GM12878 (cell line): Measurements from ENCODE around the gene KRT6C. TPM values are rescaled to one million over a fixed set of nuclear protein-coding genes. Genes with fewer than 3 reads are reported as not detected.

ENCODE experiments used
- ATAC-seq: fragments of 200-7000 bp; cut with Tn5 transposase; 3 replicates; pipeline ENCODE4 v1.9.1; 2020; ENCODE audit warnings: mild to moderate bottlenecking, moderate library complexity
- BruUV-seq: library from RNA; stranded (reverse); fragments of 400-500 nt; replicated peaks from 2 replicates; lab custom pipeline; 2021; lab: Mats Ljungman, UMichigan
- CTCF ChIA-PET: fragments of 300-600 bp; sonication (Branson Sonifier 250); formaldehyde crosslinking; extraction: SDS; loops from one replicate; lab custom pipeline; 2021; ENCODE audit warnings: inconsistent platforms; lab: Yijun Ruan, JAX
- POLR2A ChIA-PET: fragments of 350-600 bp; formaldehyde crosslinking; extraction: SDS; loops from one replicate; lab custom pipeline; 2021; ENCODE audit warnings: inconsistent platforms; lab: Charles Lee
- RAD21 ChIA-PET: fragments of 300-600 bp; sonication (Branson Sonifier 250); formaldehyde crosslinking; loops from one replicate; lab custom pipeline; 2023; ENCODE audit warnings: antibody characterized with exemption; ENCODE audit not compliant: unreplicated experiment; lab: Charles Lee
- SMC1A ChIA-PET: fragments of 300-600 bp; sonication (Branson Sonifier 250); formaldehyde crosslinking; loops from one replicate; lab custom pipeline; 2023; ENCODE audit not compliant: unreplicated experiment, uncharacterized antibody; lab: Charles Lee
- DNase-seq: peaks from one replicate; pipeline ENCODE4 v3.0.0-alpha.2; 2011; ENCODE audit warnings: low read depth, low spot score
- FAIRE-seq: peaks from 3 replicates; lab custom pipeline; 2011; peaks lifted over from hg19 to GRCh38; lab: Jason Lieb, UNC
- H2AFZ ChIP-seq: 2 replicates; pipeline ENCODE4 v1.6.0; 2011; ENCODE audit warnings: low read depth, low read length, control low read depth; ENCODE audit not compliant: control insufficient read depth
- H3K27ac ChIP-seq: 2 replicates; pipeline ENCODE4 v1.5.1; 2011; ENCODE audit warnings: control low read depth; ENCODE audit not compliant: control insufficient read depth, insufficient read depth
- H3K27me3 ChIP-seq, 2 experiments: replicated peaks in 1 of 2; 2 replicates each; pipeline versions ENCODE4 v1.6.0 to v1.6.1; 2011; ENCODE audit warnings: low read length in 1 of 2; ENCODE audit not compliant: control insufficient read depth in 2 of 2, insufficient read depth in 2 of 2
- H3K36me3 ChIP-seq, 2 experiments: 2 replicates each; pipeline ENCODE4 v1.5.1; 2011; ENCODE audit warnings: low read length in 1 of 2; ENCODE audit not compliant: control insufficient read depth in 2 of 2, insufficient read depth in 2 of 2
- H3K4me1 ChIP-seq: 2 replicates; pipeline ENCODE4 v1.6.1; 2011; ENCODE audit warnings: mild to moderate bottlenecking, low read length, moderate library complexity, mixed read lengths; ENCODE audit not compliant: control insufficient read depth, insufficient read depth
- H3K4me2 ChIP-seq: 2 replicates; pipeline ENCODE4 v1.6.0; 2011; ENCODE audit warnings: control low read depth; ENCODE audit not compliant: control insufficient read depth, insufficient read depth
- H3K4me3 ChIP-seq: fragments of 200-600 bp; sonication (generic); 2 replicates; pipeline ENCODE4 v1.5.1; 2016
- H3K79me2 ChIP-seq: 2 replicates; pipeline ENCODE4 v1.6.0; 2011; ENCODE audit warnings: low read length; ENCODE audit not compliant: control insufficient read depth, insufficient read depth
- H3K9ac ChIP-seq: 2 replicates; pipeline ENCODE4 v1.8.0; 2011; ENCODE audit warnings: low read length, control low read depth, mixed read lengths; ENCODE audit not compliant: control insufficient read depth, insufficient read depth
- H3K9me3 ChIP-seq: replicated peaks from 3 replicates; pipeline ENCODE4 v1.5.1; 2011; ENCODE audit warnings: mild to moderate bottlenecking, low read length; ENCODE audit not compliant: control insufficient read depth, insufficient read depth
- H4K20me1 ChIP-seq: 2 replicates; pipeline ENCODE4 v1.6.0; 2011; ENCODE audit not compliant: control insufficient read depth, insufficient read depth
- CBX3 ChIP-seq: fragments of 200-600 bp; sonication (generic); IDR thresholded peaks from 2 replicates; pipeline ENCODE4 v1.6.1; 2016; ENCODE audit warnings: low read depth, borderline replicate concordance
- E2F4 ChIP-seq: IDR thresholded peaks from 2 replicates; pipeline ENCODE4 v1.6.1; 2012; ENCODE audit warnings: low read depth, low read length, improper control_type of control experiment
- EGR1 ChIP-seq, 2 experiments: IDR thresholded peaks; 1 replicate in 1 of 2; 2 replicates in 1 of 2; pipeline ENCODE4 v1.6.1; 2011 to 2012; ENCODE audit warnings: low read depth in 2 of 2, low read length in 2 of 2, borderline replicate concordance in 1 of 2, mild to moderate bottlenecking in 1 of 2, moderate library complexity in 1 of 2
- EP300 ChIP-seq, 2 experiments: fragments of 150-350 bp in 1 of 2; IDR thresholded peaks; 2 replicates each; pipeline ENCODE4 v1.6.1; 2011 to 2012; ENCODE audit warnings: low read depth in 2 of 2, low read length in 2 of 2, borderline replicate concordance in 1 of 2, improper control_type of control experiment in 1 of 2, inconsistent platforms in 1 of 2; ENCODE audit not compliant: control insufficient read depth in 1 of 2
- FOS ChIP-seq: IDR thresholded peaks from 3 replicates; pipeline ENCODE4 v1.6.1; 2011; ENCODE audit warnings: borderline replicate concordance; ENCODE audit not compliant: insufficient read length; ENCODE audit errors: extremely low read depth
- HSF1 ChIP-seq: fragments of 150-350 bp; IDR thresholded peaks from 2 replicates; pipeline ENCODE4 v1.6.1; 2014; ENCODE audit warnings: mild to moderate bottlenecking, low read depth, low read length
- IRF3 ChIP-seq: fragments of 450-650 bp; IDR thresholded peaks from 2 replicates; pipeline ENCODE4 v1.6.1; 2014; ENCODE audit warnings: mild to moderate bottlenecking
- MEF2A ChIP-seq: IDR thresholded peaks from 2 replicates; pipeline ENCODE4 v1.6.1; 2011; ENCODE audit warnings: low read depth, mild to moderate bottlenecking, low read length, moderate library complexity; ENCODE audit not compliant: insufficient read depth
- PAX8 ChIP-seq: fragments of 450-650 bp; IDR thresholded peaks from 2 replicates; pipeline ENCODE4 v1.6.1; 2017; ENCODE audit warnings: mild to moderate bottlenecking, moderate library complexity
- RBBP5 ChIP-seq: fragments of 200-600 bp; sonication (generic); conservative IDR thresholded peaks from 2 replicates; pipeline ENCODE4 v1.6.1; 2016
- SIN3A ChIP-seq: IDR thresholded peaks from 2 replicates; pipeline ENCODE4 v1.6.1; 2012; ENCODE audit warnings: low read depth, low read length, improper control_type of control experiment
- SMARCA5 ChIP-seq: fragments of 450-650 bp; IDR thresholded peaks from 2 replicates; pipeline ENCODE4 v1.6.1; 2017; ENCODE audit warnings: mild to moderate bottlenecking
- SREBF2 ChIP-seq: IDR thresholded peaks from 2 replicates; pipeline ENCODE4 v1.6.1; 2012; ENCODE audit warnings: mild to moderate bottlenecking, low read length
- TCF12 ChIP-seq: IDR thresholded peaks from 2 replicates; pipeline ENCODE4 v1.6.1; 2011; ENCODE audit warnings: low read depth, mild to moderate bottlenecking, low read length
- TCF3 ChIP-seq: IDR thresholded peaks from 2 replicates; pipeline ENCODE4 v1.6.1; 2012; ENCODE audit warnings: low read depth, mild to moderate bottlenecking, low read length, borderline replicate concordance; ENCODE audit not compliant: insufficient read depth
- ZNF384 ChIP-seq: IDR thresholded peaks from 2 replicates; pipeline ENCODE4 v1.6.1; 2012; ENCODE audit warnings: low read depth, mild to moderate bottlenecking, low read length, improper control_type of control experiment, borderline replicate concordance
- ZNF622 ChIP-seq: fragments of 450-650 bp; IDR thresholded peaks from 2 replicates; pipeline ENCODE4 v1.6.1; 2017; ENCODE audit warnings: mild to moderate bottlenecking, inconsistent platforms
- WGBS: methylation state at CpG from one replicate; pipeline ENCODE4 v1.1.6; 2016; ENCODE audit warnings: low lambda C conversion rate; ENCODE audit not compliant: insufficient replicate concordance, insufficient coverage; ENCODE audit errors: missing lambda C conversion rate; 5-methylcytosine and 5-hydroxymethylcytosine counted together
- in situ Hi-C: fragments of 300-500 bp; cut with MboI; formaldehyde crosslinking; loops from 9 replicates; pipeline ENCODE4 v1.14.3; 2018; ENCODE audit warnings: mixed read lengths
- intact Hi-C: fragments of 100-400 bp; cut with micrococcal nuclease; formaldehyde crosslinking; loops from one replicate; pipeline ENCODE4 v1.14.2; 2022; ENCODE audit not compliant: unreplicated experiment
- polyA plus RNA-seq, 11 experiments: library from polyadenylated mRNA; depleted of rRNA in 4 of 11; unstranded in 6 of 11; stranded (reverse) in 5 of 11; fragments of >200 nt; fragmentation: Nextera tagmentation in 4 of 11; fragmentation: Illumina TruSeq in 1 of 11; extraction: Ambion mirVana in 4 of 11; extraction: Trizol in 1 of 11; gene quantifications; 1 replicate in 1 of 11; 2 replicates in 10 of 11; pipeline versions ENCODE4 v1.2.1 to v1.2.3, GENCODE V29; 2011 to 2016; ENCODE audit warnings: inconsistent platforms in 2 of 11, missing spikeins in 2 of 11, low read depth in 1 of 11
- total RNA-seq, 4 experiments: library from RNA; depleted of rRNA in 3 of 4; stranded (reverse); fragments of >200 nt in 3 of 4; fragmentation: Illumina TruSeq in 1 of 4; extraction: Trizol in 1 of 4; gene quantifications; 2 replicates each; pipeline versions ENCODE4 v1.2.1 to v1.2.3, GENCODE V29; 2013 to 2021
- TF ChIP-seq, protein P1 (sequence below): fragments of 450-650 bp; IDR thresholded peaks from 2 replicates; pipeline ENCODE4 v1.6.1; 2017; ENCODE audit warnings: low read depth, mild to moderate bottlenecking, moderate library complexity

Gene KRT6C
- total and polyA plus RNA-seq, 10 of the 15 experiments (the other 5 are each of a cell fraction or from before 2014, with no cell fraction given) = not detected

- ATAC-seq (no peak), DNase-seq (no peak)
- no peaks in the 10 kb centered on the region for H3K36me3 ChIP-seq
- no peaks in the 10 kb centered on the region for H3K9me3 ChIP-seq
- RAD21 ChIA-PET = no interaction called here
- POLR2A ChIA-PET = no interaction called here
- 15% methylated on average over 4 of the region's 4 CpGs for WGBS
- no peak overlapping the region for H2AFZ ChIP-seq
- no peaks in the 10 kb centered on the region for H3K4me1 ChIP-seq
- CTCF ChIA-PET = interaction anchor here (0.7 to 1.1 kb wide), 2 partner anchors 15 to 300 kb away, joined by 3 read pairs; no protein-coding TSS in a partner anchor
- H3K4me2 ChIP-seq = no peak overlapping the region
- H3K4me3 ChIP-seq = no peak overlapping the region
- no peak overlapping the region for H3K27ac ChIP-seq
- no peaks in the 10 kb centered on the region for H3K79me2 ChIP-seq
- no peaks in the 10 kb centered on the region for H4K20me1 ChIP-seq
- SMC1A ChIA-PET = interaction anchor here (1.0 to 1.5 kb wide), 2 partner anchors 8 to 12 kb away, joined by 3 to 5 read pairs; no protein-coding TSS in a partner anchor
- TF ChIP-seq SIN3A (no peak), EGR1 (IDR thresholded peaks at IDR 0.05; ENCODE audit: borderline replicate concordance in 1 of 2, low read depth in 2 of 2, low read length in 2 of 2) (no peak), FOS (no peak), ZNF622 (no peak), TCF3 (no peak), E2F4 (no peak), CBX3 (no peak), ZNF384 (no peak), MEF2A (no peak), RBBP5 (no peak), SREBF2 (no peak), IRF3 (no peak), TCF12 (no peak), SMARCA5 (no peak), HSF1 (no peak), EP300 (IDR thresholded peaks at IDR 0.05; ENCODE audit: borderline replicate concordance in 1 of 2, control insufficient read depth in 1 of 2, low read depth in 2 of 2, low read length in 2 of 2) (no peak), PAX8 (no peak)
- TF ChIP-seq, protein P1, sequence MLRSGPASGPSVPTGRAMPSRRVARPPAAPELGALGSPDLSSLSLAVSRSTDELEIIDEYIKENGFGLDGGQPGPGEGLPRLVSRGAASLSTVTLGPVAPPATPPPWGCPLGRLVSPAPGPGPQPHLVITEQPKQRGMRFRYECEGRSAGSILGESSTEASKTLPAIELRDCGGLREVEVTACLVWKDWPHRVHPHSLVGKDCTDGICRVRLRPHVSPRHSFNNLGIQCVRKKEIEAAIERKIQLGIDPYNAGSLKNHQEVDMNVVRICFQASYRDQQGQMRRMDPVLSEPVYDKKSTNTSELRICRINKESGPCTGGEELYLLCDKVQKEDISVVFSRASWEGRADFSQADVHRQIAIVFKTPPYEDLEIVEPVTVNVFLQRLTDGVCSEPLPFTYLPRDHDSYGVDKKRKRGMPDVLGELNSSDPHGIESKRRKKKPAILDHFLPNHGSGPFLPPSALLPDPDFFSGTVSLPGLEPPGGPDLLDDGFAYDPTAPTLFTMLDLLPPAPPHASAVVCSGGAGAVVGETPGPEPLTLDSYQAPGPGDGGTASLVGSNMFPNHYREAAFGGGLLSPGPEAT = no peak
- TF ChIP-seq, all 136 proteins: peak for 0
- no peak for FAIRE-seq
- intact Hi-C loops (no loop called here), in situ Hi-C loops (no loop called here)
- BruUV-seq = no TSS peak
- Histone ChIP-seq H3K9ac (no peak overlapping the region), H3K27me3 (peaks cover 0 to 6% of the 10 kb centered on the region in 2 experiments; a peak in 2 of 4 replicates)
These were observed 20.9 kb upstream of the KRT6C start for GRCh38 chr12:52494518-52494917.
